SK-N-SH treated with all-trans-retinoic acid at 6 μM for 48 hours (cell line): ENCODE results near the gene TTBK2.
"Not testable (repeated sequence)": the region's sequence is repeated elsewhere in the genome, so short reads cannot be mapped to it uniquely, and the experiment has no call there.

Experiments
- ATAC-seq: fragments of 200-7000 bp; cut with Tn5 transposase; 3 replicates; pipeline ENCODE4 v1.9.1; 2020; ENCODE audit warnings: mild to moderate bottlenecking, moderate library complexity
- ARNTL ChIP-seq: fragments of 450-650 bp; formaldehyde crosslinking; IDR thresholded peaks from 2 replicates; pipeline ENCODE4 v1.5.0; 2020; ENCODE audit warnings: low read depth, mild to moderate bottlenecking, moderate library complexity, borderline replicate concordance
- BACH2 ChIP-seq: fragments of 250-450 bp; sonication (Bioruptor Pico); IDR thresholded peaks from 2 replicates; pipeline ENCODE4 v1.9.0; 2021; ENCODE audit warnings: mild to moderate bottlenecking, borderline replicate concordance
- CSDC2 ChIP-seq: fragments of 250-450 bp; sonication (Bioruptor Pico); IDR thresholded peaks from 2 replicates; pipeline ENCODE4 v1.5.0; 2020; ENCODE audit warnings: mild to moderate bottlenecking, moderate library complexity
- OSR1 ChIP-seq: fragments of 250-450 bp; sonication (Bioruptor Pico); IDR thresholded peaks from 2 replicates; pipeline ENCODE4 v1.8.0; 2022; ENCODE audit warnings: moderate library complexity, mild to moderate bottlenecking, inconsistent platforms
- PPARA ChIP-seq: fragments of 250-450 bp; sonication (Bioruptor Pico); IDR thresholded peaks from 2 replicates; pipeline ENCODE4 v1.5.0; 2020; ENCODE audit warnings: mild to moderate bottlenecking, borderline replicate concordance
- TCF4 ChIP-seq: fragments of 250-450 bp; sonication (Bioruptor Pico); IDR thresholded peaks from 2 replicates; pipeline ENCODE4 v1.8.0; 2021; ENCODE audit warnings: mild to moderate bottlenecking, moderate library complexity, borderline replicate concordance
- TOX ChIP-seq: fragments of 250-450 bp; sonication (Bioruptor Pico); IDR thresholded peaks from 2 replicates; pipeline ENCODE4 v1.8.0; 2021; ENCODE audit warnings: mild to moderate bottlenecking, moderate library complexity, borderline replicate concordance
- ZC3H10 ChIP-seq: fragments of 250-450 bp; sonication (Bioruptor Pico); IDR thresholded peaks from 2 replicates; pipeline ENCODE4 v1.5.1; 2021; ENCODE audit warnings: mild to moderate bottlenecking, moderate library complexity
- ZFP3 ChIP-seq: fragments of 250-450 bp; sonication (Bioruptor Pico); IDR thresholded peaks from 2 replicates; pipeline ENCODE4 v1.5.0; 2020; ENCODE audit warnings: mild to moderate bottlenecking, moderate library complexity
- ZFP30 ChIP-seq: fragments of 450-650 bp; formaldehyde crosslinking; IDR thresholded peaks from 2 replicates; pipeline ENCODE4 v1.5.0; 2022; ENCODE audit warnings: mild to moderate bottlenecking, moderate library complexity
- ZNF565 ChIP-seq: fragments of 450-650 bp; formaldehyde crosslinking; conservative IDR thresholded peaks from 2 replicates; pipeline ENCODE4 v1.5.0; 2020; ENCODE audit warnings: low read depth, mild to moderate bottlenecking, moderate library complexity
- ZNF70 ChIP-seq: fragments of 450-650 bp; formaldehyde crosslinking; IDR thresholded peaks from 2 replicates; pipeline ENCODE4 v1.5.0; 2020; ENCODE audit warnings: mild to moderate bottlenecking, moderate library complexity
- ZNF8 ChIP-seq: fragments of 450-650 bp; formaldehyde crosslinking; IDR thresholded peaks from 2 replicates; pipeline ENCODE4 v1.5.0; 2020; ENCODE audit warnings: mild to moderate bottlenecking, moderate library complexity
- TF ChIP-seq, protein P1 (sequence below): fragments of 250-450 bp; sonication (Bioruptor Pico); IDR thresholded peaks from 2 replicates; pipeline ENCODE4 v1.5.1; 2020; ENCODE audit warnings: low read depth, mild to moderate bottlenecking, moderate library complexity
- TF ChIP-seq, protein P2 (sequence below): fragments of 250-450 bp; sonication (Bioruptor Pico); IDR thresholded peaks from 2 replicates; pipeline ENCODE4 v1.8.0; 2020; ENCODE audit warnings: mild to moderate bottlenecking, moderate library complexity, borderline replicate concordance
- TF ChIP-seq, protein P3 (sequence below): fragments of 250-450 bp; sonication (Bioruptor Pico); IDR thresholded peaks from 2 replicates; pipeline ENCODE4 v1.5.1; 2021; ENCODE audit warnings: mild to moderate bottlenecking, moderate library complexity
- TF ChIP-seq, protein P4 (sequence below): fragments of 250-450 bp; sonication (Bioruptor Pico); IDR thresholded peaks from 2 replicates; pipeline ENCODE4 v1.5.0; 2020; ENCODE audit warnings: mild to moderate bottlenecking, moderate library complexity

Gene TTBK2

DNA sequence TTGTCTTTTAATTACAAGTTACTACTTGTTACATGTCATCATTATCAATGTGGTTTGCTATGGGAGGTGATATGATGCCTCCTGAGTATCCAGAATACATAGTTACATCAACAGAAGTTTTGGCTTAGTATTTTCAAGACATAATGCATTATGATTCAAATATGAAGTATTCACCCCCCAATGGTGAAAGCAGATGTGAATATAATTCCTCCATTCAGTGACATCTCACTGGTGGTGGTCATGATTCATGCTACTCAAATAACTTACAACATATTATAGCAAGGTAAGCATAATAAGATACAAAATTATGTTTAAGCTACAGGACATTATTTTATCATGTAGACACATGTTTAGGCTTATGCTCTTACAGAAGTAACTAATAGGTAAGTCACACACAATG lies 34.9 kb upstream of the TTBK2 start:
- TF ChIP-seq, protein P1, sequence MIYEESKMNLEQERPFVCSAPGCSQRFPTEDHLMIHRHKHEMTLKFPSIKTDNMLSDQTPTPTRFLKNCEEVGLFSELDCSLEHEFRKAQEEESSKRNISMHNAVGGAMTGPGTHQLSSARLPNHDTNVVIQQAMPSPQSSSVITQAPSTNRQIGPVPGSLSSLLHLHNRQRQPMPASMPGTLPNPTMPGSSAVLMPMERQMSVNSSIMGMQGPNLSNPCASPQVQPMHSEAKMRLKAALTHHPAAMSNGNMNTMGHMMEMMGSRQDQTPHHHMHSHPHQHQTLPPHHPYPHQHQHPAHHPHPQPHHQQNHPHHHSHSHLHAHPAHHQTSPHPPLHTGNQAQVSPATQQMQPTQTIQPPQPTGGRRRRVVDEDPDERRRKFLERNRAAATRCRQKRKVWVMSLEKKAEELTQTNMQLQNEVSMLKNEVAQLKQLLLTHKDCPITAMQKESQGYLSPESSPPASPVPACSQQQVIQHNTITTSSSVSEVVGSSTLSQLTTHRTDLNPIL (CRISPR knock-in tag), result no peak
- TF ChIP-seq OSR1 (CRISPR knock-in tag) (no peak), PPARA (CRISPR knock-in tag) (no peak), BACH2 (no peak)
- ATAC-seq, result no peak; the same call in 1 of the 3 replicates

DNA sequence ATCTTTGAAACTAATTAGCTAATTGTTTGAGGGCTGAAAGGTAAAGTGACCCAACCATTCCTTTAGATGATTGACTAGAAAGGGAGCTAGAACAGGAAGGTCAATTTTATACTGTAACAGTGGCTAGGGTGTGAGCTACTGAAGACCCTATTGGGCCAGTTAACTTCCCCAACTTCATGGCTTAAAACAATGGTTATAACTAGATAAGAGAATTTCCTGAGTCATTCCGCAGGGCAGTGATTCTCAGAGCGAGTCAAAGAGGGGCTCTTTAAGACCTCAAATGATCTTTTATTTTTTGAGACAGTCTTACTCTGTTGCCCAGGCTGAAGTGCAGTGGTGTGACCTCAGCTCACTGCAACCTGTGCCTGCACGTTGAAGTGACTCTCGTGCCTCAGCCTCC lies 33.7 kb upstream of the TTBK2 start:
- TF ChIP-seq ZC3H10 (no peak), ARNTL (CRISPR knock-in tag) (no peak), ZFP30 (CRISPR knock-in tag) (no peak), CSDC2 (CRISPR knock-in tag) (no peak), ZNF8 (no peak)
- TF ChIP-seq, protein P2, sequence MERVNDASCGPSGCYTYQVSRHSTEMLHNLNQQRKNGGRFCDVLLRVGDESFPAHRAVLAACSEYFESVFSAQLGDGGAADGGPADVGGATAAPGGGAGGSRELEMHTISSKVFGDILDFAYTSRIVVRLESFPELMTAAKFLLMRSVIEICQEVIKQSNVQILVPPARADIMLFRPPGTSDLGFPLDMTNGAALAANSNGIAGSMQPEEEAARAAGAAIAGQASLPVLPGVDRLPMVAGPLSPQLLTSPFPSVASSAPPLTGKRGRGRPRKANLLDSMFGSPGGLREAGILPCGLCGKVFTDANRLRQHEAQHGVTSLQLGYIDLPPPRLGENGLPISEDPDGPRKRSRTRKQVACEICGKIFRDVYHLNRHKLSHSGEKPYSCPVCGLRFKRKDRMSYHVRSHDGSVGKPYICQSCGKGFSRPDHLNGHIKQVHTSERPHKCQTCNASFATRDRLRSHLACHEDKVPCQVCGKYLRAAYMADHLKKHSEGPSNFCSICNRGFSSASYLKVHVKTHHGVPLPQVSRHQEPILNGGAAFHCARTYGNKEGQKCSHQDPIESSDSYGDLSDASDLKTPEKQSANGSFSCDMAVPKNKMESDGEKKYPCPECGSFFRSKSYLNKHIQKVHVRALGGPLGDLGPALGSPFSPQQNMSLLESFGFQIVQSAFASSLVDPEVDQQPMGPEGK (CRISPR knock-in tag), result no peak
- ATAC-seq, result no peak

DNA sequence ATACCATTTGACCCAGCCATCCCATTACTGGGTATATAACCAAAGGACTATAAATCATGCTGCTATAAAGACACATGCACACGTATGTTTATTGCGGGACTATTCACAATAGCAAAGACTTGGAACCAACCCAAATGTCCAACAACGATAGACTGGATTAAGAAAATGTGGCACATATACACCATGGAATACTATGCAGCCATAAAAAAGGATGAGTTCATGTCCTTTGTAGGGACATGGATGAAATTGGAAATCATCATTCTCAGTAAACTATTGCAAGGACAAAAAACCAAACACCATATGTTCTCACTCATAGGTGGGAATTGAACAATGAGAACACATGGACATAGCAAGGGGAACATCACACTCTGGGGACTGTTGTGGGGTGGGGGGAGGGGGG lies 28.3 kb upstream of the TTBK2 start:
- not testable (repeated sequence) for ATAC-seq

DNA sequence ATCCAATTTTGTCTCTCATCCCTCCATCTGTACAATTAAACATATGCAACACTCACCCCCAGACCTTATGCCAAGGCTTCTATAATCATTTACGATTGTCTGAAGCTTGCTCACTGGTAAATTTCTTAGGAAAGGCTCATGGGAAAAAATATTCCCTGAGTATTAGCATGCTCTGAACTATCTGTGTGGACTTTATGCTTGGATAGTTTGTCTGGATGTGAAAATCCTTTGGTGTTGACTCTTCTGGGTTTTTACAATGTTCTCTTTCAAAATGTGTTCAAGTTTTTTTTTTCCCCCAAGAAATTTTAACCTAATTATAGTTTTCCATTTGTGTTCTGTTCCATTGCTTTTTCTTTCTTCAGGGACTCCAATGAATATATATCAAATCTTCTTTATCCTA lies 19.9 kb upstream of the TTBK2 start:
- TF ChIP-seq ZFP3, result no peak
- no peak for TF ChIP-seq TCF4
- TF ChIP-seq, protein P1 (CRISPR knock-in tag), result no peak
- no peak for TF ChIP-seq ZNF8
- no peak for TF ChIP-seq TOX (CRISPR knock-in tag)
- TF ChIP-seq, protein P2 (CRISPR knock-in tag), result no peak
- no peak for TF ChIP-seq BACH2
- TF ChIP-seq ZNF70 (CRISPR knock-in tag), result no peak
- no peak for TF ChIP-seq ZC3H10
- TF ChIP-seq ZNF565 (CRISPR knock-in tag), result no peak
- TF ChIP-seq, protein P3, sequence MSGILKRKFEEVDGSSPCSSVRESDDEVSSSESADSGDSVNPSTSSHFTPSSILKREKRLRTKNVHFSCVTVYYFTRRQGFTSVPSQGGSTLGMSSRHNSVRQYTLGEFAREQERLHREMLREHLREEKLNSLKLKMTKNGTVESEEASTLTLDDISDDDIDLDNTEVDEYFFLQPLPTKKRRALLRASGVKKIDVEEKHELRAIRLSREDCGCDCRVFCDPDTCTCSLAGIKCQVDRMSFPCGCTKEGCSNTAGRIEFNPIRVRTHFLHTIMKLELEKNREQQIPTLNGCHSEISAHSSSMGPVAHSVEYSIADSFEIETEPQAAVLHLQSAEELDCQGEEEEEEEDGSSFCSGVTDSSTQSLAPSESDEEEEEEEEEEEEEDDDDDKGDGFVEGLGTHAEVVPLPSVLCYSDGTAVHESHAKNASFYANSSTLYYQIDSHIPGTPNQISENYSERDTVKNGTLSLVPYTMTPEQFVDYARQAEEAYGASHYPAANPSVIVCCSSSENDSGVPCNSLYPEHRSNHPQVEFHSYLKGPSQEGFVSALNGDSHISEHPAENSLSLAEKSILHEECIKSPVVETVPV (CRISPR knock-in tag), result no peak
- TF ChIP-seq, protein P4, sequence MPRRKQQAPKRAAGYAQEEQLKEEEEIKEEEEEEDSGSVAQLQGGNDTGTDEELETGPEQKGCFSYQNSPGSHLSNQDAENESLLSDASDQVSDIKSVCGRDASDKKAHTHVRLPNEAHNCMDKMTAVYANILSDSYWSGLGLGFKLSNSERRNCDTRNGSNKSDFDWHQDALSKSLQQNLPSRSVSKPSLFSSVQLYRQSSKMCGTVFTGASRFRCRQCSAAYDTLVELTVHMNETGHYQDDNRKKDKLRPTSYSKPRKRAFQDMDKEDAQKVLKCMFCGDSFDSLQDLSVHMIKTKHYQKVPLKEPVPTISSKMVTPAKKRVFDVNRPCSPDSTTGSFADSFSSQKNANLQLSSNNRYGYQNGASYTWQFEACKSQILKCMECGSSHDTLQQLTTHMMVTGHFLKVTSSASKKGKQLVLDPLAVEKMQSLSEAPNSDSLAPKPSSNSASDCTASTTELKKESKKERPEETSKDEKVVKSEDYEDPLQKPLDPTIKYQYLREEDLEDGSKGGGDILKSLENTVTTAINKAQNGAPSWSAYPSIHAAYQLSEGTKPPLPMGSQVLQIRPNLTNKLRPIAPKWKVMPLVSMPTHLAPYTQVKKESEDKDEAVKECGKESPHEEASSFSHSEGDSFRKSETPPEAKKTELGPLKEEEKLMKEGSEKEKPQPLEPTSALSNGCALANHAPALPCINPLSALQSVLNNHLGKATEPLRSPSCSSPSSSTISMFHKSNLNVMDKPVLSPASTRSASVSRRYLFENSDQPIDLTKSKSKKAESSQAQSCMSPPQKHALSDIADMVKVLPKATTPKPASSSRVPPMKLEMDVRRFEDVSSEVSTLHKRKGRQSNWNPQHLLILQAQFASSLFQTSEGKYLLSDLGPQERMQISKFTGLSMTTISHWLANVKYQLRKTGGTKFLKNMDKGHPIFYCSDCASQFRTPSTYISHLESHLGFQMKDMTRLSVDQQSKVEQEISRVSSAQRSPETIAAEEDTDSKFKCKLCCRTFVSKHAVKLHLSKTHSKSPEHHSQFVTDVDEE, result no peak
- ATAC-seq, result no peak
